ENCODE data around the gene CNTNAP5. TPM values are rescaled to one million over a fixed set of nuclear protein-coding genes. Genes with fewer than 3 reads are reported as not detected.

The CNTNAP5 gene
- total and polyA plus RNA-seq, 7 experiments from 2014 or later, result not detected

DNA sequence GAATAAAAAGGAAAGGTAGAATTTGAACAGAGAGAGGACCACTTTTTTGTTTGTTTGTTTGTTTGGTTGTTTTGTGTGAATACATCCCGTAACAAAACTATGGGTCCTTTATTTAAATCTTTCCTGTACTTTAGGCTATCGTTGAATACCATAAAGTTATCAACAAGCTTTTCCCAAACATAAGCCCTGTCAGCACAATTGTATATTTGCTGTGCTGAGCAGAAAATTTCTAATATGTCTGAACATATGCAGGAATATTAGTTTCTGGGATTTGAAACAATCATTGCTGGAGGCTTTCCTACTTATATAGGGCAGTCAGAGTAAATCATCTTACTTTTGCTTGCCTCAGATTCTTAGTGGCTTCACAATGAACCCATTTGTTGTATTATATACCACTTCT, 536.4 kb downstream of the CNTNAP5 start:
- POLR2A ChIA-PET, result no interaction called here
- Mint-ChIP-seq H3K36me3 (no peaks in the 10 kb centered on the region), H3K9me3 (peaks cover 0 to 17% (median 6%) of the 10 kb centered on the region in 11 donors), H3K4me3 (no peak overlapping the region), H3K27me3 (no peaks in the 10 kb centered on the region), H3K4me1 (no peaks in the 10 kb centered on the region), H3K27ac (no peak overlapping the region)
- Histone ChIP-seq H3K4me1 (ENCODE audit: control insufficient read depth in 2 of 2, insufficient read depth in 2 of 2, low read length in 2 of 2) (no peaks in the 10 kb centered on the region), H3K4me3 (ENCODE audit: low read length) (no peak overlapping the region), H3K9me3 (ENCODE audit: control insufficient read depth in 2 of 3, low read length in 3 of 3) (no peaks in the 10 kb centered on the region), H3K27ac (ENCODE audit: low read depth, low read length) (no peak overlapping the region), H3K27me3 (ENCODE audit: control insufficient read depth in 2 of 2, insufficient read depth in 2 of 2, low read length in 2 of 2) (no peaks in the 10 kb centered on the region), H3K36me3 (ENCODE audit: control insufficient read depth in 2 of 3, insufficient read depth in 3 of 3, low read length in 3 of 3) (no peaks in the 10 kb centered on the region)
- CTCF ChIA-PET, result no interaction called here
- intact Hi-C loops (cut with micrococcal nuclease), result no loop called here
- DNase-seq, result no peak
- no peak for ATAC-seq

DNA sequence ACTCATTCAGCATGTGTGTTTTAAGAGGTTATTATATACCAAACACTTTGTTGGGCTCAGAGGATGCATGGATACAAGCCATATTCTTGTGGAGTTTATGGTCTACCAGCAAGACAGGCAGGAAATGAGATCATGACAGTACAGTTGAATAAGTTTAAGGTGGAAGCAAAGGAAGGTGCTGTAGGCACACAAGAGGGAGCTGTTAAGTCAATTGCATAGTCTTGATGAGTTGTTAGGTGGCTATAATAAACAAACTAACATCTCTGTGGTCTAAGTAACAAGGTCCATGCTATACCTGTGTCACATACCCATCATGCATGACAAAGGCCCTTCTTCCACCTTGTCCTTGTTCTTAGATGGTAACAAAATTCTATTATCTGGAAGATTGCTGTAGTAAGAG, 538.3 kb downstream of the CNTNAP5 start:
- H3K4me3 Mint-ChIP-seq, result no peak overlapping the region
- no peaks in the 10 kb centered on the region for H3K27me3 Mint-ChIP-seq
- no peak overlapping the region for H3K27ac Mint-ChIP-seq
- ChIA-PET CTCF (no interaction called here), POLR2A (no interaction called here)
- H3K9me3 ChIP-seq (ENCODE audit: control insufficient read depth in 2 of 3, low read length in 3 of 3), result no peaks in the 10 kb centered on the region
- H3K27me3 ChIP-seq (ENCODE audit: control insufficient read depth in 2 of 2, insufficient read depth in 2 of 2, low read length in 2 of 2), result no peaks in the 10 kb centered on the region
- H3K9me3 Mint-ChIP-seq, result peaks cover 0 to 21% (median 4%) of the 10 kb centered on the region in 11 donors
- intact Hi-C loops (cut with micrococcal nuclease), result no loop called here
- H3K4me1 Mint-ChIP-seq, result no peaks in the 10 kb centered on the region
- no peaks in the 10 kb centered on the region for H3K36me3 Mint-ChIP-seq
- no peak overlapping the region for H3K4me3 ChIP-seq (ENCODE audit: low read length)
- H3K4me1 ChIP-seq (ENCODE audit: control insufficient read depth in 2 of 2, insufficient read depth in 2 of 2, low read length in 2 of 2), result no peaks in the 10 kb centered on the region
- DNase-seq, result no peak
- H3K36me3 ChIP-seq (ENCODE audit: control insufficient read depth in 2 of 3, insufficient read depth in 3 of 3, low read length in 3 of 3), result no peaks in the 10 kb centered on the region
- H3K27ac ChIP-seq (ENCODE audit: low read depth, low read length), result no peak overlapping the region
- no peak for ATAC-seq

DNA sequence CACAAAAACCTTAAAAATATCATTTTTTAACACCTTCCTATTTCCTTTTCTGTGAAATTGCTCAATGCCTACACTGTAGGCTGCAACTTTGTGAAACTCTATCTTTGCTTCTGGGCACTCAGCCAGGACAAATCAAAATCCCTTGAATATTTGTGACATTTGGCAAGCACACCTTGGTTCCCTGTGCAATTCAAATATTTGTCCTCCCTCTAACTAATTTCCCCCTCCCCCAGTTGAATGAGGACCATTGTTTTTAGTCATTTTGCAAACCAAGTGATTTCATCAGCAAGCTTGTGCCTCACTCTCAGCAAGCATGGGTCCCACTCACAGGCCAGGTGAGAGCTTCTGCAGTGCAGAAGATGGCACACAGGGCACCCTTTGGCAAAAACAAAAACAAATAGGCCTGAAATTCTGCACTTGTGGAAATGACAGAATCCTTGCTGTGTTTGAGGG, 541.5 kb downstream of the CNTNAP5 start:
- no peak overlapping the region for H3K27ac Mint-ChIP-seq
- no peaks in the 10 kb centered on the region for H3K27me3 Mint-ChIP-seq
- intact Hi-C loops (cut with micrococcal nuclease), result no loop called here
- ChIA-PET POLR2A (no interaction called here), CTCF (no interaction called here)
- peaks cover 0 to 26% (median 5%) of the 10 kb centered on the region in 11 donors for H3K9me3 Mint-ChIP-seq
- ATAC-seq (no peak), DNase-seq (no peak)
- H3K4me1 Mint-ChIP-seq, result no peaks in the 10 kb centered on the region
- Histone ChIP-seq H3K36me3 (ENCODE audit: control insufficient read depth in 2 of 3, insufficient read depth in 3 of 3, low read length in 3 of 3) (no peaks in the 10 kb centered on the region), H3K9me3 (ENCODE audit: control insufficient read depth in 2 of 3, low read length in 3 of 3) (no peaks in the 10 kb centered on the region), H3K27ac (ENCODE audit: low read depth, low read length) (no peak overlapping the region), H3K27me3 (ENCODE audit: control insufficient read depth in 2 of 2, insufficient read depth in 2 of 2, low read length in 2 of 2) (no peaks in the 10 kb centered on the region), H3K4me3 (ENCODE audit: low read length) (no peak overlapping the region), H3K4me1 (ENCODE audit: control insufficient read depth in 2 of 2, insufficient read depth in 2 of 2, low read length in 2 of 2) (no peaks in the 10 kb centered on the region)
- no peaks in the 10 kb centered on the region for H3K36me3 Mint-ChIP-seq
- no peak overlapping the region for H3K4me3 Mint-ChIP-seq

DNA sequence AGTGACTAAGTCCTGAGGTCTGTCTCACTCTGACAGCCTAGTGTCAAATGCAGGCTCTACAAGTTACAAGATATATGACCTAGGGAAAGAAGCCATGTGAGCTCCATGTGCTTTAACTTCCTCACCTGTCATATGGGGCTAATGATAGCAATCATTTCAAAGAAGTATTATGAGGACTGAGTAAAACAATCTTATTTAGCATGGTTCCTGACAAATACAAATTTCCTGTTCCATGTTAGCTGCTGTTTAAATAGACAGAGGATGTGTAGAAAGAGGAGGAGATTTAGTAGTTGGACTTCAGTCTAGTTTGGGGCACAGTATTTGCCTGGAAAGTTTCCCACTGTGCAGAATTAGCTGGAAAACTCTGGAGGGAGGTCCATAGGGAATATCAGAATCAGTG, 545.8 kb downstream of the CNTNAP5 start:
- no peak overlapping the region for H3K27ac ChIP-seq (ENCODE audit: low read depth, low read length)
- intact Hi-C loops (cut with micrococcal nuclease), result no loop called here
- CTCF ChIA-PET, result no interaction called here
- H3K36me3 ChIP-seq (ENCODE audit: control insufficient read depth in 2 of 3, insufficient read depth in 3 of 3, low read length in 3 of 3), result no peaks in the 10 kb centered on the region
- no peaks in the 10 kb centered on the region for H3K9me3 ChIP-seq (ENCODE audit: control insufficient read depth in 2 of 3, low read length in 3 of 3)
- DNase-seq (no peak), ATAC-seq (no peak)
- H3K27me3 ChIP-seq (ENCODE audit: control insufficient read depth in 2 of 2, insufficient read depth in 2 of 2, low read length in 2 of 2), result no peaks in the 10 kb centered on the region
- no peak overlapping the region for H3K4me3 ChIP-seq (ENCODE audit: low read length)
- Mint-ChIP-seq H3K4me1 (no peaks in the 10 kb centered on the region), H3K9me3 (peaks cover 0 to 25% (median 3%) of the 10 kb centered on the region in 11 donors), H3K4me3 (no peak overlapping the region), H3K27ac (no peak overlapping the region), H3K27me3 (no peaks in the 10 kb centered on the region), H3K36me3 (no peaks in the 10 kb centered on the region)
- POLR2A ChIA-PET, result no interaction called here
- no peaks in the 10 kb centered on the region for H3K4me1 ChIP-seq (ENCODE audit: control insufficient read depth in 2 of 2, insufficient read depth in 2 of 2, low read length in 2 of 2)

DNA sequence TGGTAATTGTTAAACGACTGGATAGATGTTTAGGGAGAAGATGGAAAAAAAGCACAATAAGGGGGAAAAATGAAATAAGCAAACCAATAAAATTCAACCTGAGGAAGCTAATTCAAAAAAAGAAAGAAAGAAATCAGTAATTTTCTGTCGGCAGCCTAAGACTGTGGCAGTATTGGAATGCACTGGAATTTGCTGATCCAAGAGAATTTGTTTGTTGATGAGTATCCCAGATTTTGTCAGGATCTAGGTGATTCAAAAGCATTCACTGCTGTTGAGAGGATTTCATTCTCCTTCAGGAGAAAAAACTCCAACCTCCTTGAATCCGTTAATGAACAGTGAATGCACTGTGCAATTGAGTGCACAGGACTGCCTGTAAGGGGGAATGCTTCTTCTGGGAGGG, 546.7 kb downstream of the CNTNAP5 start:
- ATAC-seq (no peak), DNase-seq (no peak)
- no peak overlapping the region for H3K4me3 Mint-ChIP-seq
- Histone ChIP-seq H3K4me3 (ENCODE audit: low read length) (no peak overlapping the region), H3K36me3 (ENCODE audit: control insufficient read depth in 2 of 3, insufficient read depth in 3 of 3, low read length in 3 of 3) (no peaks in the 10 kb centered on the region), H3K27ac (ENCODE audit: low read depth, low read length) (no peak overlapping the region), H3K4me1 (ENCODE audit: control insufficient read depth in 2 of 2, insufficient read depth in 2 of 2, low read length in 2 of 2) (no peaks in the 10 kb centered on the region), H3K27me3 (ENCODE audit: control insufficient read depth in 2 of 2, insufficient read depth in 2 of 2, low read length in 2 of 2) (no peaks in the 10 kb centered on the region), H3K9me3 (ENCODE audit: control insufficient read depth in 2 of 3, low read length in 3 of 3) (no peaks in the 10 kb centered on the region)
- peaks cover 0 to 25% (median 2%) of the 10 kb centered on the region in 11 donors for H3K9me3 Mint-ChIP-seq
- no peaks in the 10 kb centered on the region for H3K36me3 Mint-ChIP-seq
- ChIA-PET POLR2A (no interaction called here), CTCF (no interaction called here)
- no peaks in the 10 kb centered on the region for H3K4me1 Mint-ChIP-seq
- no peak overlapping the region for H3K27ac Mint-ChIP-seq
- intact Hi-C loops (cut with micrococcal nuclease), result no loop called here
- no peaks in the 10 kb centered on the region for H3K27me3 Mint-ChIP-seq

DNA sequence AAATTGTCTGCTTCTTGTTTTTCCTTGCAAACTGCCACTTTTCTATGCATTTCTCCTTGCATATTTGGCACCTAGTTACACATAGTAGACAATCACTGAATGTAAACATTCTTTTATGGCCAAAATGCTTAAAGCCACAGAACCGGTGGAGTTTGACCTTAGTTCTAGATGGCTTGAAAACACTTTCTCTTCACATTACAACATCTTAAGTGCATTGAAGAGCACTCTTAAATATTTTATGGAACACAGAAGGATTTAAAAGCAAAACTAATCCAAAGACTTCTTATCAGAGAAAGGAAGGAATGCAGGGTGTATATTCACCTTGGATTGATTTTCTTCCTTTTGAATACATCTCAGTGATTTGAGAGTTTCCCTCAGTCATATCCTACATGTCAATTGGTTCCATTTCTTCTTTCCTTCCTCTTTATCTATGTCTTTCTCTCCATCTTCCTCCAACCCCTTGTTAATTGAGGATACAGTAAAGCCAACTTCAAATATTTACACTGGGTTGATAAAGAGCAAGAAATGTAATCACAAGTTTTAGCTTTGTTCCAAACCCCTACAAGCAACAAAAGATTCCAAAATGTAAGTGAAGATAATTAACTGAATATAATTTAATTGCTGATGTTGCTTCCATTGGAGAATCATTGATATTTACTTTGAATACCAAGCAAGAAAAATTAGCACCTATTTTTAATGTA, 548.0 kb downstream of the CNTNAP5 start:
- Histone ChIP-seq H3K4me3 (ENCODE audit: low read length) (no peak overlapping the region), H3K36me3 (ENCODE audit: control insufficient read depth in 2 of 3, insufficient read depth in 3 of 3, low read length in 3 of 3) (no peaks in the 10 kb centered on the region), H3K4me1 (ENCODE audit: control insufficient read depth in 2 of 2, insufficient read depth in 2 of 2, low read length in 2 of 2) (no peaks in the 10 kb centered on the region), H3K9me3 (ENCODE audit: control insufficient read depth in 2 of 3, low read length in 3 of 3) (no peaks in the 10 kb centered on the region), H3K27me3 (ENCODE audit: control insufficient read depth in 2 of 2, insufficient read depth in 2 of 2, low read length in 2 of 2) (no peaks in the 10 kb centered on the region), H3K27ac (ENCODE audit: low read depth, low read length) (no peak overlapping the region)
- Mint-ChIP-seq H3K9me3 (peaks cover 0 to 25% (median 2%) of the 10 kb centered on the region in 11 donors), H3K27me3 (no peaks in the 10 kb centered on the region), H3K36me3 (peaks cover 0 to 4% (median 0%) of the 10 kb centered on the region in 5 donors), H3K4me3 (no peak overlapping the region), H3K4me1 (no peaks in the 10 kb centered on the region), H3K27ac (no peak overlapping the region)
- DNase-seq (no peak), ATAC-seq (no peak)
- ChIA-PET CTCF (no interaction called here), POLR2A (no interaction called here)
- intact Hi-C loops (cut with micrococcal nuclease), result no loop called here

DNA sequence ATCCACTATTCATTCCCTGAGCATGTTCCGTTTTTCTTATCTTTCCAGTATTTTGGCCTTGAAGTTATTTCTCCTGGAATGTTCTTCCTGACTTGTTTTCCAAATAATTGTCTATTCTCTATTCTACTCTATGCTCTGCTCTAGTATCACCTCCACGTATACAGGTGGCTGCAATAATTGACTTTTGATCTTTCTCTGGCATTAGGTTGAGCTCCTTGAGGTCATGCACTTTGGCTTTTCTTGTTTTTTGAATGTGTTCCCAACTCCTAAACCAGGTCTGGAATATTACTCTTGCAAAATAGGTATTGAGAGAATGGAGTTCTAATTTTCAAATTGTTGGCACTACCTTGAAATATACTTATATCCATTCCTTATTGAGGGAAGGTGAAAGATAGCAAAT, 550.4 kb downstream of the CNTNAP5 start:
- Mint-ChIP-seq H3K36me3 (peaks cover 0 to 4% (median 0%) of the 10 kb centered on the region in 5 donors), H3K4me1 (no peaks in the 10 kb centered on the region), H3K4me3 (no peak overlapping the region), H3K27me3 (no peaks in the 10 kb centered on the region), H3K9me3 (peaks cover 0 to 24% (median 4%) of the 10 kb centered on the region in 11 donors), H3K27ac (no peak overlapping the region)
- H3K27me3 ChIP-seq (ENCODE audit: control insufficient read depth in 2 of 2, insufficient read depth in 2 of 2, low read length in 2 of 2), result no peaks in the 10 kb centered on the region
- H3K27ac ChIP-seq (ENCODE audit: low read depth, low read length), result no peak overlapping the region
- intact Hi-C loops (cut with micrococcal nuclease), result no loop called here
- no peak for ATAC-seq
- H3K9me3 ChIP-seq (ENCODE audit: control insufficient read depth in 2 of 3, low read length in 3 of 3), result no peaks in the 10 kb centered on the region
- H3K4me1 ChIP-seq (ENCODE audit: control insufficient read depth in 2 of 2, insufficient read depth in 2 of 2, low read length in 2 of 2), result no peaks in the 10 kb centered on the region
- H3K4me3 ChIP-seq (ENCODE audit: low read length), result no peak overlapping the region
- DNase-seq, result no peak
- POLR2A ChIA-PET, result no interaction called here
- H3K36me3 ChIP-seq (ENCODE audit: control insufficient read depth in 2 of 3, insufficient read depth in 3 of 3, low read length in 3 of 3), result no peaks in the 10 kb centered on the region
- CTCF ChIA-PET, result no interaction called here
